C4-2B (cell line): ENCODE data around the gene CETN2.

ENCODE experiments used
- H3K27ac ChIP-seq: fragments of 450-650 bp; 2 replicates; pipeline ENCODE4 v1.5.1; 2017
- CTCF ChIP-seq: fragments of 450-650 bp; conservative IDR thresholded peaks from 2 replicates; pipeline ENCODE4 v1.5.1; 2017; ENCODE audit warnings: mild to moderate bottlenecking
- ZFX ChIP-seq: fragments of 450-650 bp; IDR thresholded peaks from 2 replicates; pipeline ENCODE4 v1.6.1; 2017

CETN2 gene

DNA sequence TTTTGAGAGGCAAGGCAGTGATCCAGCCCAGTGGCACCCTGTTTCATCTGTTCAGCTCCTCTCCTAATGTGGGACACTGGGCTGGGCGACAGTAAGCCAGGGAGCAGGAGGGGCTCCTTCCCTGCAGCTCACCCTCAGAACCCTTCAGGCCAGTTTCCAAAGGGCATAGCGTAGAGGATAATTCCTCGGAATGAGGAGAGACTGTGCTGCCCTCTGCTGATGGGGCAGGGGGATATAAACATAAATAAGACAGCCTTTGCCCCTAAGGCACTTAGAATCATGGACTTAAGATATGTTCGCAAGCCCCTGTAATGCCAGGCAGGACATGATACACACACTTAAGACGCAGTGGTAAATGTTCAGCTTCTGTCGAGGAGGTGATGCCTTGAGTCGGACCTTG lies 39.4 kb upstream of the CETN2 start:
- no peak overlapping the region for H3K27ac ChIP-seq
- no peak for TF ChIP-seq ZFX
- no peak; the same call in 1 of the 2 replicates for TF ChIP-seq CTCF

DNA sequence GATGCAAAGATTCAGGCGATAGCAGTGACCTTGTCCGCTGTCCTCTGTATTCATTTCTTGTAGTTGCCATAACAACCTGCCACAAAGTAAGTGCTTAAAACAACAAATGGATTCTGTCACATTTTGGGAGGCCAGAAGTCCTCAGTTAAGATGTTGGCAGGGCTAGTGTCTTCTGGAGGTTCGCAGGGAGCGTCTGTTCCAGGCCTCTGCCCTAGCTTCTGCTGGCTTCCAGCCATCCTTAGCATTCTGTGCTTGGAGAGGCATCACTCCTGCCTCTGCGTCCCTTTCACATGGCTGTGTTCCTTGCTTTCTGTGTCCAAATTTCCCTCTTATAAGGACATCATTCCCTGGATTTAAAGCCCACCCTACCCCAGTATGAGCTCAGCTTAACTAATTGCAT lies 35.8 kb upstream of the CETN2 start:
- no peak overlapping the region for H3K27ac ChIP-seq
- no peak for TF ChIP-seq CTCF
- TF ChIP-seq ZFX: no peak

- H3K27ac ChIP-seq: no peak overlapping the region
- TF ChIP-seq ZFX (no peak), CTCF (no peak)
Observed at GRCh38 chrX:152865232-152865920, 34.8 kb upstream of the CETN2 start.

DNA sequence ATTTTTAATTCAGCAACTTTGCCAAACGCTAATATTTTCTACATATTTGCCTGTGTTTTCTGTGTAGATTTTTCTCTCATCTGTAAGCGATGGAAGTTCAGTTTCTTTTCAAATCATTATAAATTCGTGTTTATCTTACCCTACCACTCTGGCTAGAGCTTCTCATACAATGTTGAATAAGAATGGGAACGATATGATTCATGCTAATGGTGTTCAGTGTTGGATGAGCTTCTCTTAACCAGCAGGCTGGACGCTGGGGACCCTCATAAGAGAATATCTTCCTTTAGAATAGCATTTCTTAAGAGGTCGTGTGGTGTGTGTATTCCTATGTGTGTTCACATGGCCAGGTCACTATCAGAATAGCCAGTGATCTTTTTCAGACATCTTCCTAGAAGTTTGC lies 31.3 kb upstream of the CETN2 start:
- TF ChIP-seq ZFX (no peak), CTCF (no peak)
- H3K27ac ChIP-seq: no peak overlapping the region

GRCh38 chrX:152861116-152861515 lies 30.6 kb upstream of the CETN2 start:
- H3K27ac ChIP-seq: no peak overlapping the region; the same call in 1 of the 2 replicates
- TF ChIP-seq ZFX (no peak), CTCF (no peak)

GRCh38 chrX:152853986-152854385 lies 23.4 kb upstream of the CETN2 start:
- TF ChIP-seq ZFX (no peak), CTCF (no peak)
- H3K27ac ChIP-seq: no peak overlapping the region

GRCh38 chrX:152850465-152850864 lies 19.9 kb upstream of the CETN2 start:
- TF ChIP-seq CTCF (no peak), ZFX (no peak)
- H3K27ac ChIP-seq: no peak overlapping the region
